Activated CD4-positive, alpha-beta T cell treated with anti-CD3 and anti-CD28 coated beads, Interleukin-2, amount 50 U/mL, for 24 hours (primary cell): Measurements from ENCODE around the gene RFNG.

Experiments
- DNase-seq, 2 donors: peaks; one replicate each; pipeline ENCODE4 v3.0.0-alpha.2; 2020; ENCODE audit warnings: low read depth in 1 of 2, low spot score in 1 of 2

The RFNG gene

DNA sequence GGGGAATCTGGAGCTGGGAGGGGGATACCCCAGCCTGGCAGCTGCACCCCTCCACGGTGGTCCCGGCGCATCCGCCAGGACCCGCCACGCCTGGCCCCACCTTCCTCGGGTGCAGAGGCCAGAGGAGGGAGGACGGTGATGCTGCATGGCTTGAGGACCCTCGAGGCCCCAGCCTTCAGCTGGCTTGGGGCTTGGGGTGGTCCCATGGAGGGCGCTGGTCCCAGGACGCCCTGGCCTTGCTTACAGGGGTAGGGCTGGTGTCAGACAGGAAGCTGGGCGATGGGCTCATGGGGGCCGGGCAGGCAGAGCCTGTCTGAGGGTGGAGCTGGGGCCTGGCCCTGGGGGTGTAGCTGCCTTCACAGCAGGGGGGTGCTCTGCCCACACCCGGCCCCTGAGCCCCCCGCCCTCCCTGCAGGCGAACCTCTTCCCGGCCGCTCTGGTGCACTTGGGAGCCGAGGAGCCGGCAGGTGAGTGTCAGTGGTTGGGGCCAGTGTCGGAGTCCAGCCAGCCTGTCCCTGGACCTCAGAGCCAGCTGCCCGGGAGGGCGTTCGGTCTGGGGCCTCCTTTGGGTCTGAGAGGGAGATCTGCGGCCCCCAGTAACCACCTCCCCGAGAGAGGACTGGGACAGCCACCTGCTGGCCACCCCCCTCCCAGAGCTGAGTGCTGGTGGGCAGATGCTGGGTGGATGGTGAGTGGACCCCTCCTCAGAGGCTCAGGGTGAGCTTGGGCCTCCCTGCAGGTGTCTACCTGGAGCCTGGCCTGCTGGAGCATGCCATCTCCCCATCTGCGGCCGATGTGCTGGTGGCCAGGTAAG, 35.3 kb downstream of the RFNG start:
- no peak for DNase-seq

- DNase-seq: no peak
These were observed 36.2 kb downstream of the RFNG start for GRCh38 chr17:82015311-82015971.

DNA sequence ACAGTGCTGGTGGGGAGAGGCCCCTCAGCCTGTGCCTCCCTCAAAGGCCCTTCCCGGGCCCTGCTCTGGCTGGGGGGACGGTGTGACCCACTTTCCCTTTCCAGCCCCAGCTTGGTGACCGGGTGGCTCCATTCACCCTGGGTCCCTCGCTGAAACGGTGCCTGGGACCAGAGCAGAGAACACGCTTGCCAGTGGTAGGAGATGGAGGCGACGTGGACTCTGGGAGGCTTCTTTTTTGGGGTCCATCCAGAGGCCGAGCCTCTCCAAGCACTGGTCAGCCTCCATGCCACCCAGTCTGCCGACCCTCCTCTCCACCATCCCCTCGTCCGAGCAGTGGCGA, 36.7 kb downstream of the RFNG start:
- DNase-seq: no peak

- no peak for DNase-seq
These were observed 37.2 kb downstream of the RFNG start for GRCh38 chr17:82014432-82014831.

DNA sequence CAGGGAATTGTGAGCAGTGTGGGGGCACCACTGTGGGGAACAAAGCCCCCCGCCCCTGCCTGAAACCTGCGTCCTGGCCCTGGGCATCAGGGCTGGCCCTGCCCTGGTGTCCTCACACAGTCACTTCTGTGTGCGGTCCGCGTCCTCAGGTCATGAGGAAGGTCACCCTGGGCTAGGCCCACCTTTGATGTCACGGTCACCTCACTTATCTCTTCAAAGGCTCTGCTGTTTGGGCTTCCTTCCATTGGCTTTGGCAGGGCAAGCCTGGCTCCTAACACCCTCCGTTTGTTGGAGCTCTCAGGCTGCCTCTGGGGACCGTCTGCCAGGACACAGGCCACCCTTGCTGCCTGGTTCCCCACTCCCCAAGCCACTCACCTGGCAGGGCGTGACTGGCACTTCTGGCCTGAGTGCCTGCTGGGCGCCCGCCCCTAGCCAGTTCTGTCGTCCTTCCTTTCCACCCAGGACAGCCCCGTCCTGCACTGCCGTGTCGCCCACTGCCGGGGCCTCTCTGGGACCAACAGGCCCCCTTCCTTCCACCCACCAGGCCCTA, 37.8 kb downstream of the RFNG start:
- DNase-seq: no peak

GRCh38 chr17:82013341-82013740, 38.3 kb downstream of the RFNG start:
- DNase-seq: no peak

DNA sequence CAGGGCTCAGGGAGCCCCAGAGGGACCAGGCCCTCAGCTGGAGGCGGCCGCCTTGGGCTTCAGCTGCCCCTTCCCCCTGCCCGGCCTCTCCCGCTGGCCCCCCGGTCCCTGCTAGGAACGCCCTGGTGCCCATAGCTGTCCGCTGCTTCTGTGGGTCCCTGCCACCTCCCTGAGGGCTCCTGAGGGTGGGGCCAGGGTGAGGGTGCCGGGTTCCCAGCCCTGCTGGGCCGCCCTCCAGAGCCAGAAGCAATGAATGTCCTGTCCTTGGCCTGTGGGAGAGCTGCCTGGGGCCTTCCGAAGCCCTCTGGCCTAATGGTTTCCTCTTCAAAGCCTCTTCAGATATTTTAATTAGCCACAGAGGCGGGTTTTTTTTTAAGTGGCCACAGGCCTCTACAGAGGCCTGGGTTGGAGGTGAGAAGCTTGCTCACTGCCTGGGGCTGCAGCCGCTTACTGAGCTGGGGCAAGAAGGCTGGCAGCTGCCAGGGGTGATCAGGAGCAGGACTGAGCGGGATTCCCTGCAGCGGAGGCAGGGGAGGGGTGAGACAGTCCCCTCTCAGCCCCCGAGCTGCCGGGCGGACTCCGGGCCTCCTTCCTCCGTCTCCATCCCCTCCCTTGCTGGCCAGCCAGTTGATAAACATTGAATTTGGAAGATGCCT, 38.8 kb downstream of the RFNG start:
- no peak for DNase-seq

DNA sequence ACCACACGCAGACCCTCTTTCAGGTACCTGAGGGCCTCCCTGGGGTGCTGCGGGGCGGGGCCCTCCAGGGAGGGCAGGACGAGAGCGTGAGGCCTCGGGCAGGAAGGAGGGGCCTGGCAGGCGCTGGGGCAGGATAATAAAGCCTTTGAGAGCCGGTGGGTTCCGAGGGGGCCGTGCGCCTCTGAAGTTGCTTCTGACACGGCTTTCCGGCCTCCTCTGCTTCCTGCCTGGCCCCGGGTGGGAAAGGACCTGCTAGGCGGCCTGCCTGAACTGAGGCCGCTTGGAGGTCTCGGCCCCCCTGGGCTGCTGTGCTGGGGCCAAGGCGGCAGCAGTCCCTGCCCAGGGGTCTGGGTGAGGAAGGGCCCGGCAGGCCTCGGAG, 39.4 kb downstream of the RFNG start:
- DNase-seq: no peak

DNA sequence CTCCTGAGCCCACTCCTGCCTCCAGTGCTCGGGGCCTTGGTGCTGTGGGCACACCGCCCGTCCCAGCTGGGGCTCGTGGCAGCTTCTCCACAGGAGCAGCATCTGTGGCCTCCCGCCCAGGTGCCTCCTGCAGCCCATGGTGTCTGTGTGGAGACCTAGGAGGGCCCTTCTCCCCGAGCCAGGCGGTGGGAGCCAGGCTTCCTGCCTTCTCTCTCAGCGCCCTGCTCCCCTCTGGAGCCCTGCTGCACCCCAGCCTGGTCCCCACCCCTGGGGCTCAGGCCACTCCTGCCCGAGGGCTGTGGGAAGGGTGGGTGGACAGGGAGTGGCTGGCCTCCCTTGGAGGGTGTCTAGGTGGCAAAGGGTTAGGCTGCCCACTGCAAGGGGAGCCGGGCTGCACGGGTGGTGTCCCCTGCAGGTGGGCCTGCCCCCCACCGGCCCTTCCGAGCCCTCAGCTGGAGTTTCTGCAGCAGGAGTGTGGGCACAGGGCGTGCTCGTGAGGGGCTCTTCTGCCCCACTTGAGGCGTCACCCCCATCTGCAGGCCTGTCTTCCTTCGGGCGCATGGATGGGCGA, 39.9 kb downstream of the RFNG start:
- DNase-seq: no peak

- DNase-seq: no peak
These were observed 40.8 kb downstream of the RFNG start for GRCh38 chr17:82010575-82011525.

DNA sequence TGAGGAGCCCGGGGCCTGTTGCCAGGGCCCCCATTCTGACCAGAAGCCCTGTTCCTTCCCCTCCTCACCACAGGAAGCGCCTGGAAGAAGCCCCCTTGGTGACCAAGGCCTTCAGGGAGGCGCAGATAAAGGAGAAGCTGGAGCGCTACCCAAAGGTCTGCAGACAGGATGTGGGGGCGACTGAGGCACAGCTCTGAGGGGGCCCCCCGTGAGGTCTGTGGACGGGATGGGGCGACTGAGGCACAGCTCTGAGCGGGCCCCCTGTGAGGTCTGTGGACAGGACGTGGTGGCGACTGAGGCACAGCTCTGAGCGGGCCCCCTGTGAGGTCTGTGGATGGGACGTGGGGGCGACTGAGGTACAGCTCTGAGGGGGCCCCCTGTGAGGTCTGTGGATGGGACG, 42.2 kb downstream of the RFNG start:
- DNase-seq: no peak

- no peak for DNase-seq
These were observed 42.6 kb downstream of the RFNG start for GRCh38 chr17:82008941-82009405.

GRCh38 chr17:82008258-82008940, 43.2 kb downstream of the RFNG start:
- no peak for DNase-seq

DNA sequence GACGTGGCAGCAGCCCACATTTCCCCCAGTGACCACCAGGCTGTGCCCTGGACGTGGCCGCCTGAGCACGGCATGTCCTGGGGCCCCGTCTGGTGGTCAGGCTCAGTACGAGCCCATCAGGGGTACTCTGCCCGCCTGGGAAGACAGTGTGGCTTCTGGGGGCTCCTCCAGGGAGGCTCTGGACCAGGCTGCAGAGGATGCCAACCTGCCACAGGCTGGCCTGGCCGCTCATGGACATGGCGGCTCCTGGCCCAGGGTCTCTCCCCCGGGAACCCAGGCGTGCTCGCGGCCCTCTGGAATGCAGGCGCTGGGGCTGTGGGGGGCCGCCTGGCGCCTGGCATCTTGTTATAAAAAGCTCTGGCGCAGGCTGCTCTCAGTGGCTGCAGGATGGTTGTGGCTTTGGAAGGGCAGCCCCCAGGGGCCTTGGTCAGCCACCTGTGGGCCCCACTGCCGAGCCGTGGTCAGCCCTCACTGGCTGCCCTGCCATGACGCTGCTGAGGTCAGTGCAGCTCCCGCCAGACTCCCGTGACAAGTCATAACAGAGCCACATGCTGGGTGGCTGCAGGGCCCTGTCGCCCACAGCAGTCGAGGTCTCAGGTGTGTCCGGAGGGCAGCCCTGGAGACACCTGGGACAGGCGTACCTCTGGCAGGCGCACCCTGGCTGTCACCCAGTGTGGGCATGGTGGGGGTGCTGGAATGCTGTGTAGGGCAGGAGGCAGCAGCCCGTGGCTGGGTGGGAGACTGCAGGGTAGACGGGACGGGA, 43.9 kb downstream of the RFNG start:
- no peak for DNase-seq

DNA sequence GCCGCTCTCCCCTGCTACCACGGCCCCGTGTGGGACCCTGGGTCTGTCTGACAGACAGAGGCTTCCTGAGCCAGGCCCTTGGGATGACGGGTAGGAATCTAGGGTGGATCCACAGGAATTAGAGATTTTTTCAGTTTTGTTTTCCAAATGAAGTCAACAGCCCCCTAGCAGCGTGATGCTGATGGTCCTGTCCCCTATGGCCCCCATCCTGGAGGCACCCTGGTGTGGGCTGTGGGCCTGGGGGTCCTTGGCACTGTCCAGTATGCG, 44.5 kb downstream of the RFNG start:
- no peak for DNase-seq

DNA sequence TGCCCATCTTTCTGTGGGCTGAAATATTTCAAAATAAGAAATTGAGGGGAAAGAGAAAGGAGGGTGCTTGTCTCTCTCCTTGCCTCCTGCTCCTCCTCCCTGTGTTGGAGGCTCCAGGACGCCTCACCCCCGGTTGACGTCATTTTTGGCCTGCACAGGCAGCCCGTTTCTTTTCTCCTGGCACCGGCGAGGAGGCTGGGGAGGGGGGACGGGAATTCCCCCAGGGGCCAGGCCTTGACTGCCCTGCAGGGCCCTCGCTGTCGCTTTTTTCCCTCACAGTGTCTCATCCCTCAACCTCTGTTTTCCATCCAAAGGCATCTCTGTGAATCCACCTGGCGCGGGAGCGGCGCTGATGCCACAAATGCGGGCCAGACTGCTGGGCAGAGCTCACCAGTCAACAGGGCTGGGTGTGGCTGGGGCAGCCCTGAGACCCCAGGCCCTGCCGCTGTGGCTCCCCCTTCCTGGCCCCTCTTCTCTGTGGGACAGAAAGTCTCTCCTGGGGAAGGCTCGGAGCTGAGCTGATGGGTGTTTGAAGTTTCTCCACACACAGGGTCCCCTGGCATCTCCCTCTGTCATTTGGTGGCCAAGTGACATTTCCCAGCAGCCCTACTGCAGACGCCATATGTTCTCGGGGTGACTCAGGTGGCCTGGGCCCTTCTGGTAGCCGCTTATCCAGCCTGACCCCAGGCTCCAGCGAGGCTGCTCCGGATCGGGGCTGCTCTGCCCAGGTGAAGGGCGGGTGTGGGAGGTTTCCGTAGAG, 45.0 kb downstream of the RFNG start:
- no peak for DNase-seq

GRCh38 chr17:82005701-82006348, 45.8 kb downstream of the RFNG start:
- no peak for DNase-seq
